ENCODE measurements around the gene SCAPER.

The SCAPER gene

DNA sequence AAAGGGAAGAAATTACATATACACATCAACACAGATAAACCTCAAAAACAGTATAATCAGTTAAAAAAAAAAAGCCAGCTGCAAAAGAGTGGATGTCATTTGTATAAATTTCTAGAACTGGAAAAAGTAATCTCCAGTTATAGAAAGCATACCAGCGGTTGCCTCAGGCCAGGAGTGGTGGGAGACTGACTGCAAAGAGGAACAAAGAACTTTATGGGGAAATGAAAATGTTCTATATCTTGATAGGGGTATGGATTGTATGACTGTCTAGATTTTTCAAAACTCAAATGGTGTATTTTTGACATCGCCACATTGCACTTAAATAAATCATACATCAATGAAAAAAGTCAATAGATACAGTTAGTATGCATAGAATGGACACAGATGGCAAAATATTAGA lies 241.6 kb downstream of the SCAPER start:
- Histone ChIP-seq H3K27ac (replicated peaks) (no peak overlapping the region), H3K4me3 (replicated peaks; ENCODE audit: insufficient read depth, low read length) (no peak overlapping the region), H3K27me3 (ENCODE audit: insufficient read depth, poor library complexity, severe bottlenecking) (no peaks in the 10 kb centered on the region)
- TF ChIP-seq SPI1 (IDR thresholded peaks at IDR 0.05; ENCODE audit: borderline replicate concordance, low read depth) (no peak), POLR2AphosphoS5 (IDR thresholded peaks at IDR 0.05; ENCODE audit: low read depth) (no peak), GABPA (IDR thresholded peaks at IDR 0.05; ENCODE audit: low read depth) (no peak)
- TF ChIP-seq, protein P1, sequence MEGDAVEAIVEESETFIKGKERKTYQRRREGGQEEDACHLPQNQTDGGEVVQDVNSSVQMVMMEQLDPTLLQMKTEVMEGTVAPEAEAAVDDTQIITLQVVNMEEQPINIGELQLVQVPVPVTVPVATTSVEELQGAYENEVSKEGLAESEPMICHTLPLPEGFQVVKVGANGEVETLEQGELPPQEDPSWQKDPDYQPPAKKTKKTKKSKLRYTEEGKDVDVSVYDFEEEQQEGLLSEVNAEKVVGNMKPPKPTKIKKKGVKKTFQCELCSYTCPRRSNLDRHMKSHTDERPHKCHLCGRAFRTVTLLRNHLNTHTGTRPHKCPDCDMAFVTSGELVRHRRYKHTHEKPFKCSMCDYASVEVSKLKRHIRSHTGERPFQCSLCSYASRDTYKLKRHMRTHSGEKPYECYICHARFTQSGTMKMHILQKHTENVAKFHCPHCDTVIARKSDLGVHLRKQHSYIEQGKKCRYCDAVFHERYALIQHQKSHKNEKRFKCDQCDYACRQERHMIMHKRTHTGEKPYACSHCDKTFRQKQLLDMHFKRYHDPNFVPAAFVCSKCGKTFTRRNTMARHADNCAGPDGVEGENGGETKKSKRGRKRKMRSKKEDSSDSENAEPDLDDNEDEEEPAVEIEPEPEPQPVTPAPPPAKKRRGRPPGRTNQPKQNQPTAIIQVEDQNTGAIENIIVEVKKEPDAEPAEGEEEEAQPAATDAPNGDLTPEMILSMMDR (IDR thresholded peaks at IDR 0.05; ENCODE audit: insufficient read depth, low read length), result no peak
- TF ChIP-seq, protein P2, sequence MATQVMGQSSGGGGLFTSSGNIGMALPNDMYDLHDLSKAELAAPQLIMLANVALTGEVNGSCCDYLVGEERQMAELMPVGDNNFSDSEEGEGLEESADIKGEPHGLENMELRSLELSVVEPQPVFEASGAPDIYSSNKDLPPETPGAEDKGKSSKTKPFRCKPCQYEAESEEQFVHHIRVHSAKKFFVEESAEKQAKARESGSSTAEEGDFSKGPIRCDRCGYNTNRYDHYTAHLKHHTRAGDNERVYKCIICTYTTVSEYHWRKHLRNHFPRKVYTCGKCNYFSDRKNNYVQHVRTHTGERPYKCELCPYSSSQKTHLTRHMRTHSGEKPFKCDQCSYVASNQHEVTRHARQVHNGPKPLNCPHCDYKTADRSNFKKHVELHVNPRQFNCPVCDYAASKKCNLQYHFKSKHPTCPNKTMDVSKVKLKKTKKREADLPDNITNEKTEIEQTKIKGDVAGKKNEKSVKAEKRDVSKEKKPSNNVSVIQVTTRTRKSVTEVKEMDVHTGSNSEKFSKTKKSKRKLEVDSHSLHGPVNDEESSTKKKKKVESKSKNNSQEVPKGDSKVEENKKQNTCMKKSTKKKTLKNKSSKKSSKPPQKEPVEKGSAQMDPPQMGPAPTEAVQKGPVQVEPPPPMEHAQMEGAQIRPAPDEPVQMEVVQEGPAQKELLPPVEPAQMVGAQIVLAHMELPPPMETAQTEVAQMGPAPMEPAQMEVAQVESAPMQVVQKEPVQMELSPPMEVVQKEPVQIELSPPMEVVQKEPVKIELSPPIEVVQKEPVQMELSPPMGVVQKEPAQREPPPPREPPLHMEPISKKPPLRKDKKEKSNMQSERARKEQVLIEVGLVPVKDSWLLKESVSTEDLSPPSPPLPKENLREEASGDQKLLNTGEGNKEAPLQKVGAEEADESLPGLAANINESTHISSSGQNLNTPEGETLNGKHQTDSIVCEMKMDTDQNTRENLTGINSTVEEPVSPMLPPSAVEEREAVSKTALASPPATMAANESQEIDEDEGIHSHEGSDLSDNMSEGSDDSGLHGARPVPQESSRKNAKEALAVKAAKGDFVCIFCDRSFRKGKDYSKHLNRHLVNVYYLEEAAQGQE (IDR thresholded peaks at IDR 0.05; ENCODE audit: insufficient replicate concordance, low read depth), result no peak
- no peak for DNase-seq (ENCODE audit: low read depth in 1 of 2, low spot score in 1 of 2)

DNA sequence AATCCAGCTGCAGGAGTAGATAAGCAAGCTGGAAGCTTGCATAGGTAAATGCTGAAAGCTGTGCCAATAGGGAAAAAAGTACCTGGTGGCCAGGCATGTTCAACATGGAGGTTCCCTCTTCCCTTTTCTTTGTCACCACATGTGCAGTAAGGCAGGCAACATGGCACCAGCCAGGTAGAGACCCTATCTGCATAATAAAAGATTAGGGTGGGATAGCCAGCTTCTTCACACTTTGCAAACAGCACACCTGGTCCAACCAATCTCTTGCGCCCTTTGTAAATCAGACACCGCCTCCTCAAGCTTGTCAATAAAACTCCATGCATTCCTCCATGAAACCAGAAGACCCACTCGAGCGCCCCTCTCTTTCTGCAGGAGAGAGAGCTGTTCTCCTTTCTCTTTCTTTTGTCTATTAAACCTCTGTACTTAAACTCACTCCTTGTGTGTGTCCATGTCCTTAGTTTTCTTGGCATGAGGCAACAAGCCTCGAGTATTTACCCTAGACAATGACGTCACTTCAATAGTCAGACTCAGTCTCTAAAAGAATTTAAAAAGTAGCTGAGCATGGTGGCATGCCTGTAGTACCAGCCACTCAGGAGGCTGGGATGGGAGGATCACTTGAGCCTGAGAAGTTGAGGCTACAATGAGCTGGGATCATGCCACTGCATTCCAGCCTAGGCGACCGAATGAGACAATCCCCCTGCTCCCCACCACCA lies 256.3 kb downstream of the SCAPER start:
- TF ChIP-seq, protein P1 (IDR thresholded peaks at IDR 0.05; ENCODE audit: insufficient read depth, low read length), result no peak
- no peak for TF ChIP-seq GABPA (IDR thresholded peaks at IDR 0.05; ENCODE audit: low read depth)
- TF ChIP-seq, protein P2 (IDR thresholded peaks at IDR 0.05; ENCODE audit: insufficient replicate concordance, low read depth), result no peak
- TF ChIP-seq POLR2AphosphoS5 (IDR thresholded peaks at IDR 0.05; ENCODE audit: low read depth), result no peak
- TF ChIP-seq SPI1 (IDR thresholded peaks at IDR 0.05; ENCODE audit: borderline replicate concordance, low read depth), result no peak
- H3K27ac ChIP-seq (replicated peaks), result no peak overlapping the region
- H3K27me3 ChIP-seq (ENCODE audit: insufficient read depth, poor library complexity, severe bottlenecking), result no peaks in the 10 kb centered on the region
- H3K4me3 ChIP-seq (replicated peaks; ENCODE audit: insufficient read depth, low read length), result no peak overlapping the region
- no peak for DNase-seq (ENCODE audit: low read depth in 1 of 2, low spot score in 1 of 2)

DNA sequence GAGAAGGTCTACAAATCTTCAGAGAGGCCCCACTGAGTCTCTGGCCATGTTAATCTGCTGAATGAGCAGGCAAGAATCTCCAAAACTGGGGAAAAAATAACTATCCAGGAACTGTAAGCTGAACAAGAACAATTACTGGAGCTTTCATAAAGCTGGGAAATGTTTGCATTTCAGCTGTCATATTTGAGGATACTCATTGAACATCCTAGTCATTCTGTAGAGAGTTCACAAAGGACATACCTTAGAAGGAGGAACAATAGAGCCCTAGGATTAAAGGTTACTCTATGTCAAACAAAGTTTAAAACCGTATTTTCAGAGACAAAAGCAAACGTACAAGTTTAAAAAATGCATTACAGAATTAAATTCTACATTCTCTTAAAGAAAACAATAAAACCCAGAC lies 257.5 kb downstream of the SCAPER start:
- Histone ChIP-seq H3K4me3 (replicated peaks; ENCODE audit: insufficient read depth, low read length) (no peak overlapping the region), H3K27ac (replicated peaks) (no peak overlapping the region), H3K27me3 (ENCODE audit: insufficient read depth, poor library complexity, severe bottlenecking) (no peaks in the 10 kb centered on the region)
- TF ChIP-seq, protein P1 (IDR thresholded peaks at IDR 0.05; ENCODE audit: insufficient read depth, low read length), result no peak
- TF ChIP-seq GABPA (IDR thresholded peaks at IDR 0.05; ENCODE audit: low read depth), result no peak
- TF ChIP-seq, protein P2 (IDR thresholded peaks at IDR 0.05; ENCODE audit: insufficient replicate concordance, low read depth), result no peak
- no peak for TF ChIP-seq POLR2AphosphoS5 (IDR thresholded peaks at IDR 0.05; ENCODE audit: low read depth)
- no peak for TF ChIP-seq SPI1 (IDR thresholded peaks at IDR 0.05; ENCODE audit: borderline replicate concordance, low read depth)
- no peak for DNase-seq (ENCODE audit: low read depth in 1 of 2, low spot score in 1 of 2)

Data from HL-60 (cell line).